Kidney glomerular epithelial cell (primary cell): ENCODE results near the gene CYP4F12.

Experiments used
- DNase-seq: peaks from one replicate; lab custom pipeline; 2025; lab: John Stamatoyannopoulos, UW

CYP4F12 gene, protein sequence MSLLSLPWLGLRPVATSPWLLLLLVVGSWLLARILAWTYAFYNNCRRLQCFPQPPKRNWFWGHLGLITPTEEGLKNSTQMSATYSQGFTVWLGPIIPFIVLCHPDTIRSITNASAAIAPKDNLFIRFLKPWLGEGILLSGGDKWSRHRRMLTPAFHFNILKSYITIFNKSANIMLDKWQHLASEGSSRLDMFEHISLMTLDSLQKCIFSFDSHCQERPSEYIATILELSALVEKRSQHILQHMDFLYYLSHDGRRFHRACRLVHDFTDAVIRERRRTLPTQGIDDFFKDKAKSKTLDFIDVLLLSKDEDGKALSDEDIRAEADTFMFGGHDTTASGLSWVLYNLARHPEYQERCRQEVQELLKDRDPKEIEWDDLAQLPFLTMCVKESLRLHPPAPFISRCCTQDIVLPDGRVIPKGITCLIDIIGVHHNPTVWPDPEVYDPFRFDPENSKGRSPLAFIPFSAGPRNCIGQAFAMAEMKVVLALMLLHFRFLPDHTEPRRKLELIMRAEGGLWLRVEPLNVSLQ

DNA sequence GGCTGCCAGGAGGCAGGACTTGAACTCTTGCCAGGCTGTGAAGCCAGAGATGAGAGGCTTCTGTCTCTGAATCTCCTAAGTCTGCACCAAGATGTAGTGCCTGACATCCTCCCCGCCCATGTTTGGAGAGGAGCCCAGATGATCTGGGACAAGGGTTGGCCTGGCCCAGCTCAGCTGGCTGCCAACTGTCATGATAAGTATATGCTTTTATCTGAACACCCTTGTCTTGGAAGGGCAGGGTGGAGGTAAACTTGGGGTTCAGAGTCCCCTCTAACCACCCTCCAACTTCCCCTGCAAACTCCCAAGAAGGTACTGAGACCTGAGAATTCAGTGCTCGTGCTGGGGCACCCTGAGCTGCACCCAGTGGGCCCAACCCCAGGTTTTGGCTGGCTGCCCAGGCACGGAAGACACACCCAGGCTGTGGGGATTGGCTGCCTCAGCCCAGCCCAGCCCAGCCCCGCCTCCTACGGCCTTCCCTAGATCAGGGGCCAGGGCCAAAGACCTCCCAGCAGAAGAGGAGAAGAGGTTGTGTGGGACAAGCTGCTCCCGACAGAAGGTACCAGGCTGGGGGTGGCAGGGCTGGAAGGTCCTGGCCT, at the start of gene CYP4F12:
Gene CYP4F12, plus strand, starts transcription at position 508 of the 596 bp plus-strand sequence. CDS start 443 bp downstream, outside the sequence.
- no peak for DNase-seq

DNA sequence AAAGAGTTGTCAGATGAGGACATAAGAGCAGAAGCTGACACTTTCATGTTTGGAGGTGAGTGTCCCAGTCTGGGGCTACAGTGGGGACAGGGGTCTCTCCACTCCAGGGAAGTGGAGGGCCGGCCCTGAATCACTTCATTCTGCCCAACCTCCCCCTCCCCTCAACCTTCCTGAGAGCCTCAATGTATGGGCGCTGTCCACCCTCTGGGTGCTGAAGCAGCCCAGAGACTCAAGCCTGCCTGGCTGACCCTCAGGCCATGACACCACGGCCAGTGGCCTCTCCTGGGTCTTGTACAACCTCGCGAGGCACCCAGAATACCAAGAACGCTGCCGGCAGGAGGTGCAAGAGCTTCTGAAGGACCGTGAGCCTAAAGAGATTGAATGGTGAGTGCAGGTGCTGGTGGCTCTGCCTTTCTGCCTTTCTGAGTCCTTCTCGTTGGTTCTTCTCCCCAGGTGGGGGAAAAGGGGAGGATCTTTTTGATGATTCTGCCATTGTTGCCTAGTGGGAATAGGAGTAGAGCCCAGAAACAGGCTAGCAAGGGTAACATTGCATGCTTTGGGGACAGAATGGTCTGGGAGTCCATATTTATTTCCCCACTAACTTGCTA, 49.1 kb upstream of the CYP4F12 start:
- DNase-seq = no peak

DNA sequence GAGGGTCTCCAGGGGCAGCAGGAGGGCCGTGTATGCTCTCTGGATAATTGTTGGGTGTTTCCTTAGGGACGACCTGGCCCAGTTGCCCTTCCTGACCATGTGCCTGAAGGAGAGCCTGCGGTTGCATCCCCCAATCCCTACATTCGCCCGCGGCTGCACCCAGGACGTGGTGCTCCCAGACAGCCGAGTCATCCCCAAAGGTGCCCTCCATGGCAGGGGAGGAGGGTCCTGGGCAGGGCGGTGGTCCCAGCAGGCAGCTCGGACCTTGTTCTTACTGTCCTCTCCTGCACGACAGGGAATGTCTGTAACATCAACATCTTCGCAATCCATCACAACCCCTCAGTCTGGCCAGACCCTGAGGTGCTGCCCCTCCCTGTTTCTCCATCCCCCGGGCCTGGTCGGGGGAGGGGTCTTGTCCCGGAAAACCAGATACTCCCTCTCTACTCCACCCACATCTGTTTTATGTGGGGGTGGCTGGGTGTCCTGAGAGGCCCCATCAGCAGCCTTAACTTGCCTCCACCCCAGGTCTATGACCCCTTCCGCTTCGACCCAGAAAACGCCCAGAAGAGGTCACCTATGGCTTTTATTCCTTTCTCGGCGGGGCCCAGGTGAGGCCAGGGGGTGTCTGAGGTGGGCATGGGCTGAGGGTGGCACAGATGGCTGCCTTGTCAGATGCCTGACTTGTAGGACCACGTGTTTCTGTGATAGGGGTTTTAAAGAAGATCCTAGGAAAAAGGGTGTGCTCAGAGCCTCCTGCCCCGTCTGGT, 44.5 kb upstream of the CYP4F12 start:
- DNase-seq = no peak

DNA sequence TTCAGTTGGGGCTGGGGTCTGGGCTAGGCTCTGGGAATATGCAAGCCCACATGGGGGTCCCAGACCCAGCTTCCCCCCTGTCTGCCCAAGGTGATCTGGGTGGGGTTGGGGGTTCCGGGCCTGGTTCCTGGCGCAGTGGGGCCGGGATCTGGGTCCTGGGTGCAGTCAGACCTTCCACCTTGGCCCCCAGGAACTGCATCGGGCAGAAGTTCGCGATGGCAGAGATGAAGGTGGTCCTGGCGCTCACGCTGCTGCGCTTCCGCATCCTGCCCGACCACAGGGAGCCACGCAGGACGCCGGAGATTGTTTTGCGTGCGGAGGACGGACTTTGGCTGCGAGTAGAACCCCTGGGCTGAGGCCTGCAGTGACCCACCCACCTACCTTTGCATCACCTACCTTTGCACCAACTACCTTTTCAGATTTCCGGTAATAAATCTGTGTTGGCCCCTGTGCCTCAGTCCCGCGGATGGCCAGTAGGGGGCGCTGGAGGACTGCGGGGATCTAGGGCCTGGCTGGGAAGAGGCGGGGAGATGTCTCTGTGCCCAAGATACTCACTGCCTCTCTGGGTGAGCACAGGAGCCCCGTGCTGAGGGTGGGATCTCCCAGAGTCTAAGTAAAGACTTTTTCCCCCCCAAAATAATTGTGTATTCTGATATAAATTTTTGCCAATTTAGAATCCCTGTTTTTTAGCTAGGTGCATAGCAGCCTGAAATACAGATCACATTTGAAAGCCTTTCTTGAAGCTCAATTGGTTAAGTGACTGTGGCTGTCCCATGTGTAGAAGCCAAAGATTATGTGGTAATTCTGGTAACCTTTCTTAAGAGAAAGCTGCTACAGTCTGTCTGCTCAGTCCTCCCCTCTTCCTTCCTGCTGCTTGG, 43.6 kb upstream of the CYP4F12 start:
- peak; percentile 20 for DNase-seq

DNA sequence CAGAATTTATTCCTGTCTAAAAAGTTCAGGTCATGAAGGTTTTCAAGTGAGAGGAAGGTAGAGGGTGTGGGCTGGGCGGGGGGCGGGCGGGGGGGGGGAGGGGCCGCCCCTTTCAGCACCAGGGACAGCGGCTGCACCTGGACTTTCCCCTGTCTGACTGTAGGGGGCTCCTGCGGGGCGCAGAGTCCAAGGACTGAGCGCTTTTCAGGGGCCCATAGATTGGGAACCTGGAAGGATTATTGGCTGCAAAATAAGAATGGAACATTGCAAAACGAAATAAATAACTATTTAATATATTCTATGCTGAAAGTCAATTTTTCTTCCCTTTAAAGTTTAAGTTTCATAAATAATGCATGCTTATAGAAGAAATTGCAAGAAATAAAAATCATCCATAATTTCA, 41.1 kb upstream of the CYP4F12 start:
- DNase-seq = no peak

DNA sequence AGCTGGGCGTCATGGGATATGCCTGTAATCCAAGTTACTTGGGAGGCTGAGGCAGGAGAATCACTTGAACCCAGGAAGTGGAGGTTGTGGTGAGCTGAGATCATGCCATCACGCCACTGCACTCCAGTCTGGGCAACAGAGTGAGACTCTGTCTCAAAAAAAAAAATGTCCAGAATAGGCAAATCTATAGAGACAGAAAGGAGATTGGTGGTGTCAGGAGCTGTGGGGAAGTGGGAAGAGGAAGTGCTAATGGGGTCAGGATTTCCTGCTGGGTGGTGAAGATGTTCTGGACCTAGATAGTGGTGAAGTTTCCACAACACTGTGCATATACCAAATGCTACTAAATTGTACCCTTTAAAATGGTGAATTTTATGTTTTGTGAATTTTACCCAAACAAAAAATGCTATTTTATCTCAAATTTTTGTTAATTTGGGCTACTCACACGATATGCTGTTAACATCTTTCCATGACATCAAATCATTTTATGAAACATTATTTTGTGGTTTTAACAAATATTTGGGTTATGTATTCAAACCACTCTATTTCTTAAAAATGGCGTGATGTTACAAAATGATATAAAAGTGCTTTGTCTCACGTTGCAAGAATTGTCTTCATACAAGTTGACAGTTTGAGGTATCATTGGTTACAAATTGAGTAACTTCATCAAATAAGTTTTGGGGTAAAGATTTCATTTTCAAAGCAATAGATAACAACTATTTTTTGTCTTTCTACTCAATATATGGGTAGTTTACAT, 39.6 kb upstream of the CYP4F12 start:
- DNase-seq = no peak

DNA sequence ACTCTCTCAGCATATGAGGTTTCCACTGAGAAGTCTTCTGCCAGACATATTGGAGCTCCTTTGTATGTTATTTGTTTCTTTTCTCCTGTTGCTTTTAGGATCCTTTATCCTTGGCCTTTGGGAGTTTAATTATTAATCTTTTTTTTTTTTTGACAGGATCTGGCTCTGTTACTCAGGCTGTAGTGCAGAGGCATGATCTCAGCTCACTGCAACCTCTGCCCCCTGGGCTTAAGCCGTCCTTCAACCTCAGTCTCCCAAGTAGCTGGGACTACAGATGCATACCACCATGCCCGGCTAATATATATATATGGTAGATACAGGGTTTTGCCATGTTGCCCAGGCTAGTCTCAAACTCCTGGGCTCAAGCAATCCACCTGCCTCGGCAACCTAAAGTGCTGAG, 38.8 kb upstream of the CYP4F12 start:
- DNase-seq = no peak

DNA sequence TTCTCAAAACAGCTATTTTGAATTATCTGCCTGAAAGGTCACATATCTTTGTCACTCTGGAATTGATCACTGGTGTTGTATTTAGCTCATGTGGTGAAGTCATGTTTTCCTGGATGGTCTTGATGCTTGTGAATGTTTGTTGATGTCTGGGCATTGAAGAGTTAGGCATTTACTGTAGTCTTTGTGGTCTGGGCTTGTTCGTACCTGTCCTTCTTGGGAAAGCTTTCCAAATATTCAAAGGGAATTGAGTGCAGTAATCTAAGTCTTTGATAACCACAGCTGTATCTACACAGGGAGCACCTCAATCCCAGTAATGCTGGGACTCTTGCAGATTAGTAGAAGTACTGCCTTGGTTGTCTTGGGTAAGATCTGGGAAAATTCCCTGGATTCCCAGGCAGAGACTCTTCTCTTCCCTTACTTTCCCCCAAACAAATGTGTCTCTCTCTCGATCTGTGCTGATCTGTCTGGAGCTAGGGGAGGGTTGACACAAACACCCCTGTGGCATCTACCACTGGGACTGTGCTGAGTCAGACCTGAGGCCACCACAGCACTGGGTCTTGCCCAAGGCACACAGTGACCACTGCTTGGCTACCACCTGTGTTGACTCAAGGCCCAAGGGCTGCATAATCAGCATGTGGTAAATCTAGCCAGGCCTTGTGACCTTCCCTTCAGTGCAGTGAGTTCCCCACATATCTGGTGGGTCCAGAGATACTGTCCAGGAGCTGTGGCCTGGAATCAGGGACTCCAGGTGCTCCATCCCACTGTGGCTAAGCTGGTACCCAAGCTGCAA, 37.7 kb upstream of the CYP4F12 start:
- DNase-seq = no peak

DNA sequence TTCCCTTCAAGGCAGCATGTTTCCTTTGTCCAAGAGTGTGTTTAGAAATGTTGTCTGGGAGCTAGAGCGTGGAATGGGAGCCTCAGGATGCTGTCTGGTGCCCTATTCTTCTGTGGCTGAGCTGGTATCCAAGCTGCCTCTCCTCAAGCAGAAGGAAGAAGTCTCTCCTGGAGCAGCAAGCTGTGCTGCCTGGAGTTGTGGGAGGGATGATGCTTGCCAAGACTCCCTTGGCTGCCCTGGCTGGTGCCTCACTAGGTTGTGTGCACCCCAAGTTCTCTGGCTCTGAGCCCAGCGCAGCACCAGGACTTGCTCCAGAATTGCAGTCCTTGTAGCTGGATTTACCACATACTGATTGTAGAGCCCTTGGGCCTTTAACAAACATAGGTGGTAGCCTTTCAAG, 36.9 kb upstream of the CYP4F12 start:
- no peak for DNase-seq

DNA sequence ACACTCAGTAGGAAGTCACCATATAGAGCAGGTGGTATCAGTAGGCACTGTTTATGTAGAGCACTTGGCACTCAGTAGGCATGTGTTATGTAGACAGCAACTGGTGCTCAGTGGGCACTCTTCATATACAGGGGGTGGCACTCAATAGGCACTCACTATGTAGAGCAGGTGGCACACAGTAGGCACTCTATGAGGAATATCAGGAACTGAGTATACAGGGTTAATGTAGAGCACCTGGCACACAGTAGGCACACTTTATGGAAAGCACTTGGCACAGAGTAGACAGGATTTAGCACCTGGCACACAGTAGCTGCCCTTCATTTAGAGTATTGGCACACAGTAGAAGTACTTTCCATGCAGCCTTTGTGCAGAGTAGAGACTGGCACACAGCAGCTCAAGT, 33.3 kb upstream of the CYP4F12 start:
- no peak for DNase-seq

DNA sequence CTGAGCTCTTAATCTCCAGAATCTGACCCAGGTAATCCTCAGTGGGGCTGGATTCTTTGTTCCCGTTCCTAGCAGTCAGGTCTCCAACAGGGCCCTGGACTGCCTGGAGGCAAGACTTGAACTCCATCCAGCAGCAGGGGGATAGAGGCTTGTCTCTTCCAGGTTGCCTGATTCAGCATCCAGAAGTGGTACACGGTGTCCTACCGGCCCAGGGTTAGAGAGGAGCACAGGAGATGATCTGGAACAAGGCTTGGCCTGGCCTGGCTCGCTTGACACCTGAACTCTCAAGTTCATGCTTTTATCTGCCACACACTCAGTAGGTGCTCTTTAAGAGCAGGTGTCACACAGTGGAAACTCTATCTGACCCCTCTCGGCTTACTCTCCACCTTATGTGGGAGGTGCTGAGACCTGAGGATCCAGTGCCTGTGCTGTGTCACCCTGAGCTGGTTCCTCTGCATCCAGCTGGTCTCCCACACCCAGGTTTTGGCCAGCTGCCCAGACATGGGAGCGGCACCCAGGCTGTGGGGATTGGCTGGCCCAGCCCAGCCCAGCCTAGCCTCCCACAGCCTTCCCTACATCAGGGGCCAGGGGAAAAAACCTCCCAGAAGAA, 32.5 kb upstream of the CYP4F12 start, which contains the start of gene CYP4F3:
Gene CYP4F3, plus strand, starts transcription at position 604 of the 610 bp plus-strand sequence. CDS start 519 bp downstream, outside the sequence.
- DNase-seq = no peak

DNA sequence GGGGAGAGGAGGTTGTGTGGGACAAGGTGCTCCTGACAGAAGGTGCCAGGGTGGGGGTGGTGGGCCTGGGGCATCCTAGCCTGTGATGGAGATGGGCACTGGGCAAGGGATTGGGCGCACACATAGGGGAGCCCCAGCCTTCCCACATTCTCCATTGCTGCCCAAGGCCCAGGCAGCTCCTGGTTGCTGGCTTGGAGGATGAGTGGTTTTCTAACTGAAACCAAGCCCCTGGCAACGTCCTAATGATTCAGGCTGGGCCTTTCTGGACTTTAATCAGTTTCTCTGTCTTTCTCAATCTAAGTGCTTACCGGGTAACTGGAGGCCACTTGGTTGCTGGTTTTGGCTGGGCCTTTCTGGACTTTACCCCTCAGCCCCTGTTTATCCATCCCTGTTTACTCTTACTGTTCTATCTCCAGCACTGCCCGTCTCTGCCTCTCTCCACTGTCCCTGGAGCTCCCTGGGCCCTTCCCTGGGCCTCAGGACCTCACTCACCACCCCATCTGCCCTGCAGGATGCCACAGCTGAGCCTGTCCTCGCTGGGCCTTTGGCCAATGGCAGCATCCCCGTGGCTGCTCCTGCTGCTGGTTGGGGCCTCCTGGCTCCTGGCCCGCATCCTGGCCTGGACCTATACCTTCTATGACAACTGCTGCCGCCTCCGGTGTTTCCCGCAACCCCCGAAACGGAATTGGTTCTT, 31.8 kb upstream of the CYP4F12 start:
- DNase-seq = no peak

DNA sequence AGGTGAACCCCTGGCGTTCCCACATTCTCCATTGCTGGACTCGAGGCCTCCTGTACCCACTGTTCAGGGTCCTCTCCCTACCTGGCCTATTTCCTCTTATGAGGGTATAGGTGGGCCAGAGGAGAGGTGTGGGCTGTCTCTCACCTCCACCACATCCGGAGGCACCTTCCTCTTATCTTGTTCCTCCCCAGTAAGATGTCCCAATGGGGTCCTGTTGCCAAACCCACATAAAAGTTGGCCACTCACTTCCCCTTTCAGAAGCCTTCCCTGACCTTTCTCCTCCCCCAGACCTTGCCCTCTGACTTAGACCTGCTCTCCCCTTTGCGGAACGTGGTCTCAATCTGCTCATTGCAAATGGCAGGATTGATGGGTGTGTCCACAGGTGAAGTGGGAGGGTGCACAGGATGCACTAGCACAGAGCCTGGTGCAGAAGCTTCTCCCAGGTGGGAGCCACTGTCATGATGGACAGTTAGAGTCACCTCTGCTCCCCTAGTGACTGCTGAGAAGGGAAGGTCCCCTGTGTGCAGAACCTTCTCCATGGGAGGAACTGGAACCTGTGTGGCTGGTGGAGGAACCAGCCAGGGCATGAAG, 30.9 kb upstream of the CYP4F12 start:
- no peak for DNase-seq

DNA sequence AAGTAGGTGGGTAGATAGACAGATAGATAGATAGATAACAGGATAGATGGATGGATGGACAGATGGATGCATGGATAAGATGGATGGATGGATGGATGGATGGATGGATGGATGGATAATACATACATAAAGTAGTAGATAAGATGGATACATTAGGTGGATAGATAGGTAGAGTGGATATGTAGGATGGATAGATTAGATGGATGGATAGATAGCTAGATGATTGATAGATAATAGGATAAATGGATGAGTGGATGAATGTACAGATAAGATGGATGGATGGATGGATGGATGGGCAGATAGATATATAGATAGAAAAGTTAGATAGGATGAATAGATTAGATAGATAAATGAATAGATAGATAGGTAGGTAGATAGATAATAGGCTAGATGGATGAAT, 30.1 kb upstream of the CYP4F12 start:
- DNase-seq = no peak

DNA sequence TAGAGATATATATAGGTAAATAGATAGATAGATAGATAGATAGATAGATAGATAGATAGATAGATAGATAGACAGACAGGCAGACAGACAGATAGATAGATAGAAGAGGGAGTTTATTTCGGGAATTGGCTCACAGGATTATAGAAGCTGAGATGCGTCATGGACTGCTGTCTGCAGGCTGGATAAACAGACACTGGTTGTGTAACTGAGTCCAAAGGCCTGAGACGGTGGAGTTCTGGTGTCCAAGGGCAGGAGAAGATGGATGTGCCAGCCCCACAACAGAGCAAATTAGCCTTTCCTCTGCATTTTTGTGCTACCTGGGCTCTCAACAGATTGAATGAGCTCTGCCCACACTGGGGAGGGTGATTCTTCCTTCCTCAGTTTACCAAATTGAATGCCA, 29.5 kb upstream of the CYP4F12 start:
- no peak for DNase-seq

DNA sequence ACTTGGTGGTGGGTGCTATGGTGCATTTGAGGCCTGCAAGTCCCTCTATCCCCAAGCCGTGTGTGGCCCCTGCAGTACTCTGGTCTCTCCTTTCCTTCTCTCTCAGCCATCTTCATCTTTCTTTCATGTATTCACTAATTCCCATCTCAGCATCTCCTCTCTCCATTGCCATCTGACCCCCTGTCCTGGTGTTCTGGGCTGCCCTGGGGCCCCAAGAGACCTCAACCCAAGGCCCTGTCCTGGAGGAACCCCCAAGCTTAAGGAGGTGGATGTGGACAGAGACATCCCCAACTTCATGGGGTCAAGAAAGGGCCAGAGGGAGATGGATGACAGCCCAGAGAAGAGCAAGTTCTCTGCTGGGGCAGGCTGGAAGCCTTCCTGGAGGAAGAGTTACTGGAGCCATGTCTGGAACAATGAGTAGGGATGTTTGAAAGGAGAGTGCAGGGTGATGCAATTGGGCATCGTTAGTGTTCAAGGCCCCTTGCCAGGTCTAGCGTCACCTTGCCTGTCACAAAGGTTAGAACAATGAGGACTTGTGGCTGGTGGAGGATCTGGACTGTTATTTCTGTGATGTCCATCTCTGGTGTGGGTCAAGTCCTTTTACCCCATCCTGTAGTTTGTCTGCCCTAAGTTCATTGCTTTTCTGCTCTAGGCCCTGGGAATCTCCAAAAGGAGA, 28.7 kb upstream of the CYP4F12 start:
- no peak for DNase-seq

DNA sequence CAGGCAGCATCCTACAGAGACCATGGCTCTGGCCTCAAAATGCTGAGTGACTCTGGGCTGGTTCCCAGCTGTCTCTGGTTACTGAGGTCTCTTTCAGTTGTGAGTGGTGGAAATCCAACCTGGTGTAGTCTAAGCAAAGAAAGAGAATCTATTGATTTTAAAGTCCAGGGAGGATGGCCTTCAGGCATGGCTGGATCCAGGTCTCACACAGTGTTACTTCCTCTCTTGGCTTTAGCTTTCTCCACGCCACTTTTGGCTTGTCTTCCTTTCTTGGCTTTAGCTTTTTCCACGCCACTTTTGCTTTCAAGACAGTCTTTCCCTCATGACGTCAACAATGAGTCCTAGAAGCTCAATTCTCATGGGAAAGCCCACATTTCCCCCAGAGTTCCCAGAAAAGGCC, 28.1 kb upstream of the CYP4F12 start:
- DNase-seq = no peak

DNA sequence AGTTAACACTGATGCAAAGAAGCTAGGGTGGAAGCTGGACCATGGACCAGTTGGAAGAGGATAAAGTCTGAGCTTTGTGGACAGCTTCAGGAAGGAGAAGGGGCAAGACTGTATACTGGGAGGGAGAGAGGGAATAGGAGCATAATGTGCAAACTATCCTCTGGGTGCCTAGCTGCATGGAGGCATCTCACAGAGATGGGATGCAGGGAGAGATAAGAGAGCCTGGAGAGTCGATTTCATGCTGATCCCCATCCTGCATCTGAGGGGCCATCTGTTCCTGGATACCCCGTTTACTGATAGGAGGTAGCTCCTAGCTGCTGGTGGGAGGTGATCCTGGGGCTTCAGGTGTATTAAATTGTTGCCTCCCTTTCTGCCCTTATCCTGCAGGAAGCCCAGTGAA, 23.4 kb upstream of the CYP4F12 start:
- DNase-seq = no peak
